Activated CD8-positive, alpha-beta T cell treated with anti-CD3 and anti-CD28 coated beads for 36 hours (primary cell): ENCODE results near the gene ATE1. TPM values are rescaled to one million over a fixed set of nuclear protein-coding genes. Genes with fewer than 3 reads are reported as not detected.

Experiments
- ATAC-seq: fragments of 200-7000 bp; cut with Tn5 transposase; one replicate; pipeline ENCODE4 v1.10.0; 2021; ENCODE audit warnings: mild to moderate bottlenecking, moderate library complexity
- CTCF ChIA-PET: fragments of 350-600 bp; sonication (Branson Sonifier 250); formaldehyde crosslinking; loops from one replicate; lab custom pipeline; 2021; ENCODE audit warnings: antibody characterized with exemption; lab: Charles Lee
- POLR2A ChIA-PET: fragments of 350-600 bp; sonication (Branson Sonifier 250); formaldehyde crosslinking; loops from one replicate; lab custom pipeline; 2021; ENCODE audit warnings: antibody characterized with exemption; lab: Charles Lee
- DNase-seq: peaks from one replicate; pipeline ENCODE4 v3.0.0-alpha.2; 2020
- H3K27ac Mint-ChIP-seq: one replicate; pipeline ENCODE4 v1.8.0; 2021; ENCODE audit warnings: mild to moderate bottlenecking, mixed read lengths
- H3K27me3 Mint-ChIP-seq: one replicate; pipeline ENCODE4 v1.8.0; 2021; ENCODE audit warnings: mixed read lengths
- H3K36me3 Mint-ChIP-seq: one replicate; pipeline ENCODE4 v1.8.0; 2021; ENCODE audit warnings: low read depth, mixed read lengths
- H3K4me1 Mint-ChIP-seq: one replicate; pipeline ENCODE4 v1.8.0; 2021; ENCODE audit warnings: low read depth, mixed read lengths
- H3K4me3 Mint-ChIP-seq: one replicate; pipeline ENCODE4 v1.8.0; 2021; ENCODE audit warnings: mild to moderate bottlenecking, moderate library complexity, mixed read lengths
- H3K9me3 Mint-ChIP-seq: one replicate; pipeline ENCODE4 v1.8.0; 2021; ENCODE audit warnings: mixed read lengths
- CTCF ChIP-seq: fragments of 200-600 bp; IDR thresholded peaks from one replicate; pipeline ENCODE4 v1.8.0; 2022; ENCODE audit warnings: antibody characterized with exemption, mild to moderate bottlenecking
- intact Hi-C: fragments of 100-400 bp; cut with micrococcal nuclease; formaldehyde crosslinking; loops from one replicate; pipeline ENCODE4 v1.10.0; 2022
- total RNA-seq, 2 experiments: library from RNA; stranded (reverse); gene quantifications; one replicate each; pipeline ENCODE4 v1.2.3, GENCODE V29; 2021

Gene ATE1
- total RNA-seq, 2 experiments from 2014 or later: 18.0 to 19.2 TPM

- ChIA-PET CTCF (interaction anchor here (0.9 to 1.5 kb wide), 2 partner anchors 12 to 46 kb away, joined by 3 read pairs; no protein-coding TSS in a partner anchor), POLR2A (interaction anchor here (0.7 kb wide), 1 partner anchor 90 kb away, joined by 3 read pairs; no protein-coding TSS in a partner anchor)
- ATAC-seq: no peak
- peaks cover 29% of the 10 kb centered on the region for H3K36me3 Mint-ChIP-seq
- no peaks in the 10 kb centered on the region for H3K4me1 Mint-ChIP-seq
- no peak for TF ChIP-seq CTCF
- intact Hi-C loops: no loop called here
- no peaks in the 10 kb centered on the region for H3K27me3 Mint-ChIP-seq
- no peak overlapping the region for H3K4me3 Mint-ChIP-seq
- DNase-seq: no peak
- no peak overlapping the region for H3K27ac Mint-ChIP-seq
- peaks cover 3% of the 10 kb centered on the region for H3K9me3 Mint-ChIP-seq
Measured at GRCh38 chr10:121854809-121855445, 72.9 kb downstream of the ATE1 start.

- DNase-seq: no peak
- no peaks in the 10 kb centered on the region for H3K27me3 Mint-ChIP-seq
- no peak for TF ChIP-seq CTCF
- no peaks in the 10 kb centered on the region for H3K4me1 Mint-ChIP-seq
- H3K9me3 Mint-ChIP-seq: peaks cover 3% of the 10 kb centered on the region
- no peak for ATAC-seq
- ChIA-PET POLR2A (no interaction called here), CTCF (interaction anchor here (1.5 kb wide), 1 partner anchor 13 kb away, joined by 3 read pairs; no protein-coding TSS in a partner anchor)
- no peak overlapping the region for H3K27ac Mint-ChIP-seq
- H3K4me3 Mint-ChIP-seq: no peak overlapping the region
- peaks cover 36% of the 10 kb centered on the region for H3K36me3 Mint-ChIP-seq
- intact Hi-C loops: no loop called here
Measured at GRCh38 chr10:121853950-121854349, 73.9 kb downstream of the ATE1 start.

GRCh38 chr10:121851786-121852185 lies 76.0 kb downstream of the ATE1 start:
- Mint-ChIP-seq H3K9me3 (peaks cover 2% of the 10 kb centered on the region), H3K36me3 (peaks cover 29% of the 10 kb centered on the region), H3K4me1 (no peaks in the 10 kb centered on the region), H3K27me3 (no peaks in the 10 kb centered on the region), H3K4me3 (no peak overlapping the region), H3K27ac (no peak overlapping the region)
- POLR2A ChIA-PET: no interaction called here
- DNase-seq (no peak), ATAC-seq (no peak)
- TF ChIP-seq CTCF: no peak
- CTCF ChIA-PET: interaction anchor here (1.7 kb wide), 1 partner anchor 36 kb away, joined by 4 read pairs; no protein-coding TSS in a partner anchor
- intact Hi-C loops: no loop called here

GRCh38 chr10:121848082-121848481 lies 79.7 kb downstream of the ATE1 start:
- no peak for TF ChIP-seq CTCF
- Mint-ChIP-seq H3K4me3 (no peak overlapping the region), H3K27ac (no peak overlapping the region), H3K27me3 (no peaks in the 10 kb centered on the region), H3K36me3 (peaks cover 46% of the 10 kb centered on the region), H3K9me3 (peaks cover 10% of the 10 kb centered on the region), H3K4me1 (peaks cover 15% of the 10 kb centered on the region)
- ATAC-seq (no peak), DNase-seq (no peak)
- CTCF ChIA-PET: interaction anchor here (1.0 kb wide), 2 partner anchors 14 to 25 kb away, joined by 3 to 4 read pairs; no protein-coding TSS in a partner anchor
- intact Hi-C loops: no loop called here
- POLR2A ChIA-PET: no interaction called here

GRCh38 chr10:121846555-121846954 lies 81.3 kb downstream of the ATE1 start:
- no peak for TF ChIP-seq CTCF
- POLR2A ChIA-PET: no interaction called here
- H3K4me3 Mint-ChIP-seq: no peak overlapping the region
- intact Hi-C loops: no loop called here
- CTCF ChIA-PET: no interaction called here
- DNase-seq (no peak), ATAC-seq (no peak)
- H3K9me3 Mint-ChIP-seq: peaks cover 10% of the 10 kb centered on the region
- H3K4me1 Mint-ChIP-seq: peaks cover 16% of the 10 kb centered on the region
- H3K27me3 Mint-ChIP-seq: no peaks in the 10 kb centered on the region
- H3K36me3 Mint-ChIP-seq: peaks cover 46% of the 10 kb centered on the region
- no peak overlapping the region for H3K27ac Mint-ChIP-seq
